PFSK-1 (cell line): Measurements from ENCODE around the gene TNFSF4.

Source experiments
- POLR2AphosphoS5 ChIP-seq: IDR thresholded peaks from 2 replicates; pipeline ENCODE4 v1.6.1; 2012; ENCODE audit warnings: low read depth, mild to moderate bottlenecking, control low read depth, low read length, moderate library complexity
- REST ChIP-seq, 2 experiments: IDR thresholded peaks; 2 replicates each; pipeline versions ENCODE4 v1.6.1 to v1.8.0; 2011 to 2012; ENCODE audit warnings: low read depth in 2 of 2, low read length in 2 of 2, control low read depth in 1 of 2, inconsistent platforms in 1 of 2, mild to moderate bottlenecking in 1 of 2, moderate library complexity in 1 of 2; ENCODE audit not compliant: insufficient read depth in 1 of 2
- SIN3A ChIP-seq: IDR thresholded peaks from 2 replicates; pipeline ENCODE4 v1.6.1; 2012; ENCODE audit warnings: mild to moderate bottlenecking, low read length, moderate library complexity, borderline replicate concordance; ENCODE audit not compliant: insufficient read depth
- TAF1 ChIP-seq: IDR thresholded peaks from 2 replicates; pipeline ENCODE4 v1.6.1; 2012; ENCODE audit warnings: low read length, control low read depth, borderline replicate concordance; ENCODE audit not compliant: insufficient read depth

GRCh38 chr1:173222149-173223030 is 15.3 kb upstream of the TNFSF4 start:
- TF ChIP-seq POLR2AphosphoS5 (no peak), REST (IDR thresholded peaks at IDR 0.05; ENCODE audit: insufficient read depth in 1 of 2, low read depth in 2 of 2, low read length in 2 of 2) (no peak), SIN3A (no peak), TAF1 (no peak)
